Tibial nerve (tissue), 4 donors: ENCODE measurements around the gene MMS22L. TPM values are rescaled to one million over a fixed set of nuclear protein-coding genes. Genes with fewer than 3 reads are reported as not detected.

Source experiments
- DNase-seq, 2 donors: peaks; one replicate each; pipeline ENCODE4 v3.0.0-alpha.2; 2019; ENCODE audit warnings: low spot score in 2 of 2
- H3K27ac ChIP-seq, 4 donors: fragments of 200-600 bp; sonication (generic) in 3 of 4; one replicate each; pipeline ENCODE4 v1.5.1; 2017 to 2019; ENCODE audit warnings: mild to moderate bottlenecking in 1 of 4
- H3K27me3 ChIP-seq, 2 donors: fragments of 200-600 bp; sonication (generic) in 1 of 2; one replicate each; pipeline versions ENCODE4 v1.5.1 to v1.6.0; 2017 to 2019
- H3K36me3 ChIP-seq, 3 donors: fragments of 200-600 bp; sonication (generic); one replicate each; pipeline ENCODE4 v1.5.1; 2018 to 2019
- H3K4me1 ChIP-seq, 4 donors: fragments of 200-600 bp; sonication (generic) in 3 of 4; one replicate each; pipeline ENCODE4 v1.5.1; 2017 to 2019
- H3K4me3 ChIP-seq, 4 donors: fragments of 200-600 bp; sonication (generic) in 3 of 4; one replicate each; pipeline ENCODE4 v1.5.1; 2017 to 2019; ENCODE audit warnings: mild to moderate bottlenecking in 1 of 4, moderate library complexity in 1 of 4
- H3K9me3 ChIP-seq, 4 donors: fragments of 200-600 bp; sonication (generic) in 3 of 4; one replicate each; pipeline ENCODE4 v1.5.1; 2017 to 2019
- CTCF ChIP-seq, 5 experiments: fragments of 200-600 bp in 3 of 5; fragments of 450-650 bp in 2 of 5; sonication (generic) in 3 of 5; IDR thresholded peaks; one replicate each; pipeline ENCODE4 v1.5.1; 2016 to 2019; ENCODE audit warnings: antibody characterized with exemption in 5 of 5, mild to moderate bottlenecking in 3 of 5, moderate library complexity in 2 of 5
- EP300 ChIP-seq, 2 donors: sonication (generic); formaldehyde crosslinking; IDR thresholded peaks; one replicate each; pipeline ENCODE4 v1.6.1; 2017; ENCODE audit warnings: antibody characterized with exemption in 2 of 2, mild to moderate bottlenecking in 1 of 2
- POLR2A ChIP-seq, 2 donors: fragments of 450-650 bp; IDR thresholded peaks; one replicate each; pipeline ENCODE4 v1.6.1; 2017; ENCODE audit warnings: antibody characterized with exemption in 2 of 2, mild to moderate bottlenecking in 2 of 2, moderate library complexity in 2 of 2
- WGBS, 2 donors: methylation state at CpG; one replicate each; pipeline ENCODE4 v1.1.5; 2018; 5-methylcytosine and 5-hydroxymethylcytosine counted together
- total RNA-seq, 4 donors: library from RNA; depleted of rRNA; stranded (reverse); fragments of >200 nt; gene quantifications; one replicate each; pipeline ENCODE4 v1.1.0, GENCODE V29; 2016

The MMS22L gene
- total RNA-seq, 4 donors from 2014 or later: 7.3 to 10.9 (median 8.4) TPM

- Histone ChIP-seq H3K9me3 (no peaks in the 10 kb centered on the region), H3K36me3 (no peaks in the 10 kb centered on the region), H3K4me3 (no peak overlapping the region), H3K27me3 (no peaks in the 10 kb centered on the region), H3K4me1 (no peaks in the 10 kb centered on the region), H3K27ac (no peak overlapping the region)
- DNase-seq: no peak
- 47 to 49% methylated on average over 1 of the region's 1 CpG for WGBS, 2 donors
- TF ChIP-seq POLR2A (IDR thresholded peaks at IDR 0.05): no peak
- TF ChIP-seq EP300 (IDR thresholded peaks at IDR 0.05): no peak
- TF ChIP-seq CTCF (IDR thresholded peaks at IDR 0.05): no peak
Observed at GRCh38 chr6:97306544-97307320, 23.7 kb upstream of the MMS22L start.

GRCh38 chr6:97305414-97306066, 22.5 kb upstream of the MMS22L start:
- 24 to 29% methylated on average over 8 of the region's 8 CpGs for whole genome bisulfite sequencing, 2 donors
- TF ChIP-seq CTCF (IDR thresholded peaks at IDR 0.05): no peak
- TF ChIP-seq POLR2A (IDR thresholded peaks at IDR 0.05): no peak
- no peak for TF ChIP-seq EP300 (IDR thresholded peaks at IDR 0.05)
- H3K9me3 ChIP-seq: no peaks in the 10 kb centered on the region
- H3K36me3 ChIP-seq: no peaks in the 10 kb centered on the region
- H3K4me3 ChIP-seq: no peak overlapping the region
- H3K27me3 ChIP-seq: no peaks in the 10 kb centered on the region
- no peaks in the 10 kb centered on the region for H3K4me1 ChIP-seq
- DNase-seq: no peak
- H3K27ac ChIP-seq: no peak overlapping the region

GRCh38 chr6:97304701-97305100, 21.7 kb upstream of the MMS22L start:
- WGBS, 2 donors: 80 to 82% methylated on average over 2 of the region's 2 CpGs
- H3K27ac ChIP-seq: no peak overlapping the region

GRCh38 chr6:97294451-97294850, 11.4 kb upstream of the MMS22L start:
- WGBS, 2 donors: 56 to 72% methylated on average over 3 of the region's 3 CpGs
- no peak for TF ChIP-seq CTCF (IDR thresholded peaks at IDR 0.05)
- TF ChIP-seq POLR2A (IDR thresholded peaks at IDR 0.05): no peak
- no peak for TF ChIP-seq EP300 (IDR thresholded peaks at IDR 0.05)
- Histone ChIP-seq H3K27me3 (no peaks in the 10 kb centered on the region), H3K4me1 (no peaks in the 10 kb centered on the region), H3K4me3 (no peak overlapping the region), H3K27ac (no peak overlapping the region), H3K9me3 (no peaks in the 10 kb centered on the region), H3K36me3 (no peaks in the 10 kb centered on the region)
- no peak for DNase-seq

More at GRCh38 chr6:97304701-97305100, 21.7 kb upstream of the MMS22L start:
- no peaks in the 10 kb centered on the region for H3K9me3 ChIP-seq
- H3K36me3 ChIP-seq: no peaks in the 10 kb centered on the region
- H3K4me1 ChIP-seq: no peaks in the 10 kb centered on the region
- H3K4me3 ChIP-seq: no peak overlapping the region
- TF ChIP-seq CTCF (IDR thresholded peaks at IDR 0.05): no peak
- TF ChIP-seq EP300 (IDR thresholded peaks at IDR 0.05): no peak
- no peak for TF ChIP-seq POLR2A (IDR thresholded peaks at IDR 0.05)
- no peak for DNase-seq
- H3K27me3 ChIP-seq: no peaks in the 10 kb centered on the region

GRCh38 chr6:97293198-97293696, 10.2 kb upstream of the MMS22L start:
- Histone ChIP-seq H3K9me3 (no peaks in the 10 kb centered on the region), H3K4me1 (no peaks in the 10 kb centered on the region), H3K4me3 (no peak overlapping the region), H3K36me3 (no peaks in the 10 kb centered on the region), H3K27ac (no peak overlapping the region), H3K27me3 (no peaks in the 10 kb centered on the region)
- no peak for DNase-seq
- TF ChIP-seq POLR2A (IDR thresholded peaks at IDR 0.05): no peak
- no peak for TF ChIP-seq CTCF (IDR thresholded peaks at IDR 0.05)
- no peak for TF ChIP-seq EP300 (IDR thresholded peaks at IDR 0.05)
- WGBS, 2 donors: 92% methylated on average over 2 of the region's 2 CpGs
